NCI-H2081 treated with DMSO at 0.1 percent for 48 hours (cell line): ENCODE results near the gene PCBP3.
"Not testable (repeated sequence)": the region's sequence is repeated elsewhere in the genome, so short reads cannot be mapped to it uniquely, and the experiment has no call there.

Experiments used
- DNase-seq: peaks from one replicate; lab custom pipeline; 2025; lab: John Stamatoyannopoulos, UW

Gene PCBP3

GRCh38 chr21:45788198-45788597 is 144.7 kb downstream of the PCBP3 start:
- DNase-seq = no peak

- DNase-seq = no peak
Observed at GRCh38 chr21:45788637-45789506, 145.3 kb downstream of the PCBP3 start.

- DNase-seq = no peak
Observed at GRCh38 chr21:45790427-45790826, 146.9 kb downstream of the PCBP3 start.

- DNase-seq = no peak
Observed at GRCh38 chr21:45791562-45792418, 148.3 kb downstream of the PCBP3 start.

- no peak for DNase-seq
Observed at GRCh38 chr21:45792682-45793383, 149.3 kb downstream of the PCBP3 start.

- DNase-seq = no peak
Observed at GRCh38 chr21:45794027-45794426, 150.5 kb downstream of the PCBP3 start.

- DNase-seq = no peak
Observed at GRCh38 chr21:45796003-45796402, 152.5 kb downstream of the PCBP3 start.

GRCh38 chr21:45797338-45797737 is 153.8 kb downstream of the PCBP3 start:
- DNase-seq = no peak

GRCh38 chr21:45799765-45800338 is 156.3 kb downstream of the PCBP3 start:
- DNase-seq = no peak

GRCh38 chr21:45800339-45801080 is 157.0 kb downstream of the PCBP3 start:
- no peak for DNase-seq

- DNase-seq = no peak
Observed at GRCh38 chr21:45801129-45801964, 157.8 kb downstream of the PCBP3 start.

- DNase-seq = no peak
Observed at GRCh38 chr21:45801989-45802388, 158.5 kb downstream of the PCBP3 start.

- DNase-seq = no peak
Observed at GRCh38 chr21:45802425-45802824, 158.9 kb downstream of the PCBP3 start.

GRCh38 chr21:45802956-45803617 is 159.6 kb downstream of the PCBP3 start:
- DNase-seq = no peak

GRCh38 chr21:45803618-45804340 is 160.3 kb downstream of the PCBP3 start:
- no peak for DNase-seq

- no peak for DNase-seq
Observed at GRCh38 chr21:45804809-45805313, 161.3 kb downstream of the PCBP3 start.

- DNase-seq = no peak
Observed at GRCh38 chr21:45805321-45805720, 161.8 kb downstream of the PCBP3 start.

GRCh38 chr21:45806042-45806441 is 162.5 kb downstream of the PCBP3 start:
- no peak for DNase-seq

GRCh38 chr21:45808663-45809062 is 165.1 kb downstream of the PCBP3 start:
- DNase-seq = not testable (repeated sequence)
